ENCODE results near the gene FAM20C. TPM values are rescaled to one million over a fixed set of nuclear protein-coding genes. Genes with fewer than 3 reads are reported as not detected.
A peak's percentile ranks its signal among the peaks of the same experiment; 100 is the strongest.

FAM20C gene
- total and polyA plus RNA-seq, 2 of the 8 experiments (the other 6 are each of a cell fraction or from before 2014, with no cell fraction given), result 9.5 to 34.8 TPM

GRCh38 chr7:190196-190595 lies 2.2 kb upstream of the FAM20C start:
- Histone ChIP-seq H3K4me3 (ENCODE audit: extremely low read depth in 1 of 4, insufficient read depth in 2 of 4, low read depth in 3 of 4, low read length in 4 of 4) (no peak overlapping the region), H3K23ac (ENCODE audit: insufficient read length) (no peak overlapping the region), H3K56ac (replicated peaks; ENCODE audit: insufficient read length, low read depth, low read length) (no peak overlapping the region), H2BK120ac (replicated peaks; ENCODE audit: low read depth, low read length) (no peak overlapping the region), H2BK20ac (ENCODE audit: low read length) (no peak overlapping the region), H3K4ac (replicated peaks; ENCODE audit: insufficient read length, low read depth, low read length) (peak overlapping the region; percentile 94), H3K27me3 (replicated peaks in 1 of 4; ENCODE audit: control insufficient read depth in 3 of 4, extremely low read depth in 1 of 4, insufficient read depth in 3 of 4, low read length in 3 of 4) (peaks cover 0 to 9% (median 3%) of the 10 kb centered on the region in 4 experiments; a peak in 4 of 7 replicates), H4K20me1 (replicated peaks in 1 of 2; ENCODE audit: control insufficient read depth in 1 of 2, insufficient read depth in 2 of 2, low read length in 2 of 2) (peaks cover 0 to 10% of the 10 kb centered on the region in 2 experiments), H3K79me2 (ENCODE audit: control insufficient read depth in 1 of 2, insufficient read depth in 2 of 2, low read length in 2 of 2) (peaks cover 0 to 12% of the 10 kb centered on the region in 2 experiments; a peak in 1 of 4 replicates), H3K23me2 (ENCODE audit: low read depth, low read length) (peaks cover 17% of the 10 kb centered on the region), H2AK5ac (ENCODE audit: low read depth, low read length) (0 out of 2 replicates have a peak overlapping the region, but pooled peaks have one; percentile 43), H4K8ac (ENCODE audit: extremely low read depth, insufficient read depth, low read length) (no peak overlapping the region), H2AFZ (ENCODE audit: low read length) (no peak overlapping the region), H3K4me1 (replicated peaks in 1 of 4; ENCODE audit: control insufficient read depth in 3 of 4, insufficient read depth in 4 of 4, low read length in 3 of 4) (peaks cover 0 to 43% (median 36%) of the 10 kb centered on the region in 4 experiments; a peak in 6 of 7 replicates), H4K91ac (replicated peaks; ENCODE audit: insufficient read length, low read length) (no peak overlapping the region), H2BK5ac (ENCODE audit: low read depth, low read length) (no peak overlapping the region), H3K79me1 (ENCODE audit: low read depth, low read length) (peaks cover 2% of the 10 kb centered on the region; the same call in 1 of the 2 replicates), H3K9me3 (ENCODE audit: insufficient read depth in 2 of 2, low read depth in 1 of 2, low read length in 1 of 2) (no peaks in the 10 kb centered on the region), H3K18ac (ENCODE audit: extremely low read depth, low read length) (no peak overlapping the region), H3K4me2 (ENCODE audit: insufficient read depth in 1 of 2, low read depth in 2 of 2, low read length in 2 of 2) (no peak overlapping the region), H2BK15ac (ENCODE audit: low read length) (no peak overlapping the region), H3K14ac (ENCODE audit: insufficient read length) (no peak overlapping the region), H3K36me3 (ENCODE audit: control insufficient read depth in 2 of 4, insufficient read depth in 4 of 4, low read length in 3 of 4) (no peaks in the 10 kb centered on the region), H2BK12ac (ENCODE audit: low read depth, low read length) (no peak overlapping the region), H3K9ac (replicated peaks in 1 of 4; ENCODE audit: extremely low read depth in 1 of 4, low read depth in 3 of 4, low read length in 3 of 4) (no peak overlapping the region), H4K5ac (ENCODE audit: insufficient read length, low read depth, low read length) (no peak overlapping the region), H3K27ac (ENCODE audit: low read depth, low read length) (no peak overlapping the region)
- ChIA-PET POLR2A (ENCODE audit: partially characterized antibody) (interaction anchor here (1.5 kb wide), 1 partner anchor 10 kb away, joined by 3 read pairs; no protein-coding TSS in a partner anchor), CTCF (ENCODE audit: partially characterized antibody) (no interaction called here)
- FAIRE-seq, result no peak
- 85% methylated on average over 21 of the region's 21 CpGs; no CpG with 5 or more reads in 1 of the 2 experiments for WGBS, 2 experiments (ENCODE audit: extremely low coverage in 1 of 2, insufficient coverage in 1 of 2, insufficient read length in 1 of 2, insufficient replicate concordance in 2 of 2, low coverage in 1 of 2, low lambda C conversion rate in 2 of 2, missing lambda C conversion rate in 1 of 2)
- no peak for DNase-seq (ENCODE audit: low read depth in 1 of 2, low spot score in 2 of 2)
- TF ChIP-seq SIX5 (IDR thresholded peaks at IDR 0.05; ENCODE audit: low read depth, low read length), result no peak
- no peak for TF ChIP-seq KDM5A (IDR thresholded peaks at IDR 0.05; ENCODE audit: low read length)
- no peak for TF ChIP-seq EZH2 (IDR thresholded peaks at IDR 0.05; ENCODE audit: low read depth, low read length, severe bottlenecking)
- TF ChIP-seq USF2 (IDR thresholded peaks at IDR 0.05; ENCODE audit: low read length), result no peak
- TF ChIP-seq HDAC2 (IDR thresholded peaks at IDR 0.05; ENCODE audit: borderline replicate concordance in 1 of 2, low read depth in 2 of 2, low read length in 2 of 2), result no peak
